Frontal cortex (tissue), 4 donors: ENCODE measurements around the gene ZNF892. TPM values are rescaled to one million over a fixed set of nuclear protein-coding genes. Genes with fewer than 3 reads are reported as not detected.
"Not testable (repeated sequence)": the region's sequence is repeated elsewhere in the genome, so short reads cannot be mapped to it uniquely, and the experiment has no call there.

ENCODE experiments used
- DNase-seq, 2 donors: peaks; one replicate each; pipeline ENCODE4 v3.0.0; 2012; ENCODE audit warnings: low spot score in 2 of 2
- FAIRE-seq: peaks from 2 replicates; lab custom pipeline; 2012; peaks lifted over from hg19 to GRCh38; lab: Jason Lieb, UNC
- total RNA-seq: library from RNA; depleted of rRNA; stranded (reverse); fragments of >200 nt; gene quantifications from one replicate; pipeline ENCODE4 v1.2.3, GENCODE V29; 2014
- donor health status: control.
- donor health status: control.
- donor health status: control.

The ZNF892 gene
- total RNA-seq, 1 donor from 2014 or later = 29.8 TPM

DNA sequence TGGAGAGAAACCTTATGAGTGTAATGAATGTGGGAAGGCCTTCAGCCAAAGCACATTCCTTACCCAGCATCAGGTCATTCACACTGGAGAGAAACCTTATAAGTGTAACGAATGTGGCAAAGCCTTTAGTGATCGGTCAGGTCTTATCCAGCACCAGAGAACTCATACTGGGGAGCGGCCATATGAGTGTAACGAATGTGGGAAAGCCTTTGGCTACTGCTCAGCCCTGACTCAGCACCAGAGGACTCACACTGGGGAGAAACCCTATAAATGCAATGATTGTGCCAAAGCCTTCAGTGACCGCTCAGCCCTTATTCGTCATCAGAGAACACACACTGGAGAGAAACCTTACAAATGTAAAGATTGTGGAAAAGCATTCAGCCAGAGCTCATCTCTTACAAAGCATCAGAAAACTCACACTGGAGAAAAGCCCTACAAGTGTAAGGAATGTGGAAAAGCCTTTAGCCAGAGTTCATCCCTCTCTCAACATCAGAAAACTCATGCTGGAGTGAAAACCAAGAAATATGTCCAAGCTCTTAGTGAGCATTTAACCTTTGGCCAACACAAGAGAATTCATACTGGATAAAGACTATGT lies 7.8 kb downstream of the ZNF892 start:
- no peak for DNase-seq
- no peak for FAIRE-seq

DNA sequence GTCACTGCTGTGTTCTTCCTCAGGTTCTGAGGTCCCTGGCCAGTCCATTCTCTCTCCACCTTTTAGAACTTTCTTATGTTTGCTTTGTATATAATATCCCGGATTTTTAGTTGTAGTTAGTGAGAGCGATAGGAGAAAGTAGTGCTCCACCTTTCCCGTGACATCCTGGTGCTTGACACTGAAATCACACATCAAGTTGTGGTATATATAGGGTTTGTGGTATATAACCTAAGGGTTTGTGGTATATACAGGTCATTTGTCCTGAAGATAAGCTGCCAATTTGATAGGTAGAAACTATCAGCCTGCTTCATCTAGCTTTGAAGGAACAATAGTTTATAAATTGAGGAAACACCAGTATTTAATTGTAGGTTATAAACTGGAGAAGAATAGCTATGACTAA lies 13.1 kb downstream of the ZNF892 start:
- DNase-seq (no peak), FAIRE-seq (no peak)

- no peak for DNase-seq
- FAIRE-seq = no peak
These were observed 18.3 kb downstream of the ZNF892 start for GRCh38 chr2:95225658-95226057.

GRCh38 chr2:95231723-95232122 lies 24.4 kb downstream of the ZNF892 start:
- DNase-seq (peak; percentile 39 to 64), FAIRE-seq (no peak)

GRCh38 chr2:95232232-95232631 lies 24.9 kb downstream of the ZNF892 start:
- FAIRE-seq (no peak), DNase-seq (no peak)

- FAIRE-seq = no peak
- DNase-seq = no peak
These were observed 27.0 kb downstream of the ZNF892 start for GRCh38 chr2:95234286-95234785.

- FAIRE-seq (no peak), DNase-seq (no peak)
These were observed 27.5 kb downstream of the ZNF892 start for GRCh38 chr2:95234816-95235215.

GRCh38 chr2:95238131-95238530 lies 30.8 kb downstream of the ZNF892 start:
- no peak for DNase-seq
- FAIRE-seq = no peak

- no peak for FAIRE-seq
- no peak for DNase-seq
These were observed 32.8 kb downstream of the ZNF892 start for GRCh38 chr2:95240091-95240490.

- DNase-seq = no peak
- no peak for FAIRE-seq
These were observed 33.2 kb downstream of the ZNF892 start for GRCh38 chr2:95240556-95240955.

GRCh38 chr2:95242084-95242483 lies 34.8 kb downstream of the ZNF892 start:
- not testable (repeated sequence) for FAIRE-seq, DNase-seq

Other genes with a start within 250 kb of the ZNF892 start
- not detected for gene MAL, start 181.8 kb upstream of the ZNF892 start, total RNA-seq
- gene MRPS5, start 85.7 kb upstream of the ZNF892 start, total RNA-seq = 40.8 TPM
- gene ZNF514, start 47.7 kb upstream of the ZNF892 start, total RNA-seq = 24.5 TPM
- gene ZNF2, start 41.7 kb upstream of the ZNF892 start, total RNA-seq = 11.4 TPM
- 0.82 TPM for gene PROM2, start 66.9 kb downstream of the ZNF892 start, total RNA-seq
- gene KCNIP3, start 89.8 kb downstream of the ZNF892 start, total RNA-seq = 4.9 TPM
- 5.7 TPM for gene FAHD2A, start 195.2 kb downstream of the ZNF892 start, total RNA-seq